HG03097 (cell line): ENCODE data around the gene CABP7.

ENCODE experiments used
- ATAC-seq: cut with Tn5 transposase; IDR thresholded peaks from one replicate; pipeline ENCODE4 v1.9.1; 2021; ENCODE audit not compliant: unreplicated experiment, low FRiP score

The CABP7 gene

GRCh38 chr22:29719899-29720645 lies at the start of gene CABP7:
Gene CABP7, plus strand, starts transcription at chr22:29720003. Its CDS starts 422 bp downstream, at chr22:29720425.
- ATAC-seq: no peak

GRCh38 chr22:29670626-29671025 lies 49.2 kb upstream of the CABP7 start:
- no peak for ATAC-seq

- no peak for ATAC-seq
These were observed 46.3 kb upstream of the CABP7 start for GRCh38 chr22:29673361-29674066.

GRCh38 chr22:29674121-29674520 lies 45.7 kb upstream of the CABP7 start:
- no peak for ATAC-seq

GRCh38 chr22:29679316-29679715 lies 40.5 kb upstream of the CABP7 start:
- no peak for ATAC-seq

GRCh38 chr22:29683536-29683935 lies 36.3 kb upstream of the CABP7 start:
- no peak for ATAC-seq

GRCh38 chr22:29684244-29684643 lies 35.6 kb upstream of the CABP7 start:
- no peak for ATAC-seq

- ATAC-seq: no peak
These were observed 30.5 kb upstream of the CABP7 start for GRCh38 chr22:29689206-29689879.

- ATAC-seq: no peak
These were observed 30.0 kb upstream of the CABP7 start for GRCh38 chr22:29689880-29690213.

- ATAC-seq: no peak
These were observed 29.3 kb upstream of the CABP7 start for GRCh38 chr22:29690476-29690875.

GRCh38 chr22:29691636-29692326 lies 28.0 kb upstream of the CABP7 start:
- no peak for ATAC-seq

GRCh38 chr22:29692327-29692640 lies 27.5 kb upstream of the CABP7 start:
- no peak for ATAC-seq

- ATAC-seq: no peak
These were observed 26.6 kb upstream of the CABP7 start for GRCh38 chr22:29693161-29693560.

- ATAC-seq: no peak
These were observed 26.1 kb upstream of the CABP7 start for GRCh38 chr22:29693671-29694070.

GRCh38 chr22:29695129-29695926 lies 24.5 kb upstream of the CABP7 start:
- ATAC-seq: no peak

GRCh38 chr22:29697853-29698598 lies 21.8 kb upstream of the CABP7 start:
- ATAC-seq: no peak

- ATAC-seq: no peak
These were observed 19.4 kb upstream of the CABP7 start for GRCh38 chr22:29700206-29700899.

GRCh38 chr22:29700900-29701154 lies 19.0 kb upstream of the CABP7 start:
- ATAC-seq: no peak

- no peak for ATAC-seq
These were observed 18.4 kb upstream of the CABP7 start for GRCh38 chr22:29701155-29701999.
